HG03280 (cell line): ENCODE results near the gene TUBG1.

Experiments used
- ATAC-seq: cut with Tn5 transposase; IDR thresholded peaks from one replicate; pipeline ENCODE4 v1.9.1; 2021; ENCODE audit warnings: mild to moderate bottlenecking, moderate library complexity; ENCODE audit not compliant: unreplicated experiment

TUBG1 gene

GRCh38 chr17:42609182-42609813 lies at the start of gene TUBG1, which contains the start of gene RETREG3:
Gene TUBG1, plus strand, starts transcription at chr17:42609683. Its CDS starts 55 bp downstream, at chr17:42609738.
Gene RETREG3, minus strand, starts transcription at chr17:42609374. Its CDS starts 50 bp downstream, at chr17:42609324.
- ATAC-seq: peak; percentile 92

GRCh38 chr17:42560246-42560645 lies 49.2 kb upstream of the TUBG1 start:
- no peak for ATAC-seq

GRCh38 chr17:42561897-42562387 lies 47.5 kb upstream of the TUBG1 start, which contains the start of gene COASY:
Gene COASY, plus strand, starts transcription at chr17:42562148. Its CDS starts 475 bp downstream, at chr17:42562623.
- ATAC-seq: peak; percentile 56

- no peak for ATAC-seq
These were observed 46.9 kb upstream of the TUBG1 start for GRCh38 chr17:42562388-42563142.

GRCh38 chr17:42563143-42563509 lies 46.4 kb upstream of the TUBG1 start:
- no peak for ATAC-seq

GRCh38 chr17:42563543-42563942 lies 45.9 kb upstream of the TUBG1 start:
- no peak for ATAC-seq

GRCh38 chr17:42563950-42564349 lies 45.5 kb upstream of the TUBG1 start:
- ATAC-seq: no peak

GRCh38 chr17:42564815-42565522 lies 44.5 kb upstream of the TUBG1 start:
- ATAC-seq: no peak

- ATAC-seq: no peak
These were observed 43.8 kb upstream of the TUBG1 start for GRCh38 chr17:42565523-42566214.

GRCh38 chr17:42566215-42566882 lies 43.1 kb upstream of the TUBG1 start:
- ATAC-seq: no peak

GRCh38 chr17:42566883-42567573 lies 42.5 kb upstream of the TUBG1 start, which contains the start of gene MLX:
Gene MLX, plus strand, starts transcription at chr17:42567100. Its CDS starts 25 bp downstream, at chr17:42567125.
- ATAC-seq: no peak

- no peak for ATAC-seq
These were observed 41.0 kb upstream of the TUBG1 start for GRCh38 chr17:42568341-42569111.

- ATAC-seq: no peak
These were observed 37.9 kb upstream of the TUBG1 start for GRCh38 chr17:42571435-42572225.

- ATAC-seq: no peak
These were observed 36.4 kb upstream of the TUBG1 start for GRCh38 chr17:42573095-42573494.

GRCh38 chr17:42574463-42574862 lies 35.0 kb upstream of the TUBG1 start:
- no peak for ATAC-seq

GRCh38 chr17:42577140-42577531 lies 32.3 kb upstream of the TUBG1 start:
- ATAC-seq: no peak

- peak; percentile 73 for ATAC-seq
These were observed 31.8 kb upstream of the TUBG1 start, which contains the start of gene PSMC3IP for GRCh38 chr17:42577532-42578281. Gene PSMC3IP, minus strand, starts transcription at chr17:42577729. Its CDS starts 43 bp downstream, at chr17:42577686.
